ENCODE results near the gene IRF4.

IRF4 gene

DNA sequence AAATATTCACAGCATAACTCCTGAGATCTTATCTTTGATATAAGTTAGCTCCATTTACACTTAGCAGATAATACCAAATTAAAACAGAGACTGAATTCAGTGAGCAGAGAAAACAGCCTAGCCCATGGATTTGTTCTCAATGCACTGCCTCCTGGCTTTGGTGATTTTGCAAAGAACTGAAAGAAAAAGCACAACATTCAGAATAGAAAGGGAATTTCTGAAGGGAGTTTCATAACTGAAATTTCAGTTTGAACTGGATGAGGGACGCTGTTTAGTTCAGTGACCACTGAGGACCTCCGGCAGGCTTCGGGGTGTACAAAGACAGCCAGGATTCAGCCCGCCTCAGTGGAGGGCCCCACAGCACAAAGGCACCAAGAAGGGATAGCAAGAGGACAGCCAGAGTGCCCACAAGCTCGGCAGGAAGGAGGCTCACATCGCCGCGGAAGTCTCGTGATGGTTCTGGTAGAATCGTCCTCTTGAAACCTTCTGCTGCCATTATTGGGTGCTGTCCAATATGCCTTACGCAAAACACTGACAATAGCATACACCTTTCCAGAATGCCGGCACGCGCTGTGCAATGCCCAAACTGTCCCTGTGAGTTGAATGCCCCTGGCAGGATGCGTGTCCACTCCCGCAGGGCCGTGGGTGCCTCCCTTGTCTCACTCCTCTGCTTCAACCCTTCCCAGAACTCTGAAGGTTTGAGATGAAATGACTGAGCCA lies 9.7 kb upstream of the IRF4 start:
- DNase-seq (ENCODE audit: low read depth in 2 of 2), result no peak

DNA sequence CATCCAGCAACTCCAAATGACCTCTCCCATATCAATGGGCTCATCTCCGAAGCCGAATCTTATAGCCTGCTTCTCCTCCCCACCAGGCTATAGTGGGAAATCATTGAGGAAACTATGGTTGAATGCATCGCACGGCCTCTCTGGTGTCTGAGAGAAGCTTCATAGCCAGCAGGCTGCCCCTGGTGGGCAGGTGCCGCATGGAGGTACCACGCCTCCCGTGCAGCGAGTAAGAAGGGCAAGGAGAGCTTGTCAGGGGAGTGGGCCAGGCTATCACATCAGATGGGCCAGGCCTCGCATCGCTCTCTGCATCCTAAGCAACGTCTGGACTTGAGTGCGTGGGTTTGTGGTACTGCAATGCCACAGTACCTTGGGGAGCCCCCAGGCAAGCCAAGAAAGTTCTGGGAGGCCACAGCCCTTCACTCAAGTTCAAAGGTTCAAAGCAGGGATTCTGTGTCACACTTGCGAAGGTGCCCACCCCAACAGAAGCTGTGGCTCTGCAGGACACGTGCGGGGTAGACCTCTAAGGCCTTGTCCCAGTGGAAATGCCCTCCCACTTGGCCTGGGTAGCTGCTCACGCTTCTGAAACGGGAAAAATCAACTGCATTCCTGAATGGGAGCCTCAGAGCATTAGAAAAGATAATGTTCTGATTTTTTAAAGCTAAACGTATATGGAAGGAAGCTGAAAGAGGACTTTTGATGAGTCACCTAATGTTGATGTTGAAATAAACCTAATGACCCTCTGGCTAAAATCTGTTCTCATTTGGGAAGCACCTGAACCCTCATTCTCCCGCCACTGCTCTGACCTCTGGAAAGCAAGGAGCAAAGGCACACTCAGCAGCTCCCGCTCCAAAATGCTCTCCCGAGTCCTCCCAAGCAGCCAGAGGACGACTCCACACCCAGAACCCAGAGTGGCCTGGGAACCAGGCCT lies 8.4 kb upstream of the IRF4 start:
- DNase-seq (ENCODE audit: low read depth in 2 of 2), result no peak

DNA sequence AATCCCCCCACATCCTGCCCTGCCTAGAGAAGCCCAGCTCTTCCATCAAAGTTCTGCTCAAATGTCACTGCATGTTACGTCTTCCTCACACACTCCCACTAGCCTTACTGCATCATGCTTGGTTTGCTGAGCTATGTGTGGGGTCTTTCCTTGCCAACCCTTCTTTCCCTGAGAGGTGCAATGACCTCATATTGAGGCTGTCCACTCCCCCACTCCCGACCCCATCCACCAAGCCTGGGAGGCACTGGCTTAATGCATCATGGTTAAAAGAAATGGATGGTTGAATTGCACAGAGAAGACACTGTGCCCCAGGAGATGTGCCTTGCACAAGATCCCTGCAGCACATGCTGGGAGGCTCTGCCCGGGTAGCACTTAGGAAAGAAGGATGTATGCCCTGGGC lies 7.7 kb upstream of the IRF4 start:
- no peak for DNase-seq (ENCODE audit: low read depth in 2 of 2)

DNA sequence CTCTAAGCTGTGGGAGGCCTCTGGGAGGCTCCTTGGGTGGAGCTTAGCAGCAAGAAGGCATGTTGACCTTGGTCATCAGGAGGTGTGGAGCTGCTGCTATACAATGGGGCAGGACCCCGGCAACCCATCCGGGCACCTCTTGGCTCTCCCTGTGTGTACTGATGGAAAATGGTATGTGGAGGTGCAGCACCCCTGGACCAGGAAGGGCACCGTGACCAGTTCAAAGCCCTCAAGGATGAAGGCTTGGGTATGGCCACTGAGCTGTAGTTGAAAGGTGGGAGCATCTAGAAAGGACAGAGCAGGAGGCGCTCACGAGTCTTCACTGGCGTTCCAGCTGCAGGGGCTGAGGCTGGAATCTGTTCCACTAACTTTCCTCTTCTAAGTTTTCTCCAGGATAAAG lies 6.7 kb upstream of the IRF4 start:
- DNase-seq (ENCODE audit: low read depth in 2 of 2), result no peak

DNA sequence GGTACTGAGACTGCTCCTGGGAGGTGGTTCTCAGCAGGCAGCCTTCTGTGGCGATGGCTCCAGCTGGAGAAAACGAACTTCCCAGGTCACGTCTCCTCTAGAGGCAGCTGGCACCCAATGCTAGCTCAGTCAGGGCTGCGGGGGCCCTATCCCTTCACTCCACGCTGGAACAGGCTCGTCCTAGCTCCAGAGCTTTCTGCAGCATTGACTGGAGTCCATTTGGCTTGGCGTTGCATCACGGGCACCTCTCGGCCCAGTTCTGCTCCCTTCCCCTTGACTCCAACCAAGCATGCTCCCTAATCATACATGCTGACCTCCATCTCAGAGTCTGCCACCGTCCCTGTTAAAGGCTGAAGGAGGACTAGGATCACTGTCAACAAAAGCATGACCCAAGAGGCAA lies 5.9 kb upstream of the IRF4 start:
- no peak for DNase-seq (ENCODE audit: low read depth in 2 of 2)

DNA sequence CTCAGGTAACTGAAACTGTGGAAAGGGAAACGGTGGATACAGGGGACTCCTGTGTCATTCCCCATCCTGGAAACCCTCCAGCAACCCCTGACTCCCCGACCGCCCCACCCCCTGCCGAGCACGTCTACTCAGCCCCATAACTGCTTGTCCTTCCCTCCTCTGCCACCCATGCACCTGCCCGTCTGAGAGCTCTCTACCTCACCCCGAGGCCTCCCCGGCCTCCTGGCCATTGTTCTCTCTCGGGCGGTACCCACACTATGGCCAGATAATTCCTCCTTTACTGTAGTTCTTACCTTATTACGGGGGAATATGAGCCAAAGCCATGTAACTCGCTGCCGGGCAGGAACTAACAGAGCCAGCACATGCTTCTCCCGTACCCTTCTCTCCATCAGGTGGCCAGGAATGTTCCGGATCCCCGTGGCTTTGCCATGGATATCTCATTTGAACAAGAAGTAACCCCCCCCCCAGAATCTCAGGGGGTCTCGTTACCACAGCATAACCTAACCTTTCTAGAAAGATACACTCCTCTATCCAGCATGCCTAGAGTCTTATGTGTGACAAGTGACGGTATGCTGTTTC lies 4.8 kb upstream of the IRF4 start:
- DNase-seq (ENCODE audit: low read depth in 2 of 2), result no peak

DNA sequence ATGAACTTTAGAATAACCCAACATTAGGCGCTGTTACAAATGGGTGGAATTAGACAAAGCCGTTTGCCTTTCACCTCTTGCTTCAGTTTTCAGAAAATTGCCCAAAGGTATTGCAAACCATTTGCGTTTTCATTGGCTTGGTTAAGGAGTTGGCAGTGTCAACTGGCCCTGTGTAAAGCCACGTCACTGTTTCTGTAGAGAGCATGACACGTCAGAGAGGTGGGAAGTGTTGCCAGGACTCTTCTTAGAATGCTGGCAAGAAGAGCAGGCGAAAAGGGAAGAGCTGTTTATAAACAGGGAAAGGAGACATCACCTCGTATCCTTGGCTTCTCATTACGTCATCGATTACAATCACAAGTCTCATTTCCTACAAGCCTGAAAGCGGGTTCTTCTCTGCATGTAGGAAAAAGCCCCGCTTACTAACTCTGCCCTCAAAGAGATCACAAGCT lies 4.2 kb upstream of the IRF4 start:
- DNase-seq (ENCODE audit: low read depth in 2 of 2), result no peak

DNA sequence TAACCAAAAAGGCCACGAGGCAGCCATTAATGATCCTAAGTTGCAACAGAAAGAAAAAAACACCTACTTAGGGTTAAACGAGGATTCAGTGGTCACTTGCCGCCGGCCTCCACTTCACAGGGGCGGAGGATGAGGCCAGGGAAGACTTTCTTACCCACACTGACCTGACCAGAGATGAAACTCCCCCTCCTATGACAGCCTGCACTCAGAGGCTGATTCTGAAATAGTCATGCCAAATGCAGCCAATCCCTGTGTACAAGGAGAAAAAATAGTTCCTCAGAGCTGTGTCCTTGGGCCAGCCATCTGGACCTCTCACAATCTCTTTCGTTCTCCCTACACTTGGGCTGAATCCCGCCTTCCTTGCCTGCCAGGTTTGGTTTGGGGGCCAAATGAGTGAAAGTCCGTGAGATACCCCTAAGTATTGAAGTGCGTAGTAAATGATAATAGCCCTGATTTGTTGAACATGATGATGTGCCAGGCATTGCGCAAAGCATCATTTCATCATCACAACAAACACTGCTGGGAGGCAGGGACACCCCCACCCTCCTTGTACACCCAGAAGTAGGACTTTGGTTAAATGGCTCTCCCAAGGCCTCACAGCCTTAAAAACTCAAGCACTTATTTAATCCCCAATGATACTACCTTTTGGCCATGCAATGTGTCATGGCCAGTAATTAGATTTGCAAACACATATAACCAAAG lies 3.2 kb upstream of the IRF4 start:
- no peak for DNase-seq (ENCODE audit: low read depth in 2 of 2)

DNA sequence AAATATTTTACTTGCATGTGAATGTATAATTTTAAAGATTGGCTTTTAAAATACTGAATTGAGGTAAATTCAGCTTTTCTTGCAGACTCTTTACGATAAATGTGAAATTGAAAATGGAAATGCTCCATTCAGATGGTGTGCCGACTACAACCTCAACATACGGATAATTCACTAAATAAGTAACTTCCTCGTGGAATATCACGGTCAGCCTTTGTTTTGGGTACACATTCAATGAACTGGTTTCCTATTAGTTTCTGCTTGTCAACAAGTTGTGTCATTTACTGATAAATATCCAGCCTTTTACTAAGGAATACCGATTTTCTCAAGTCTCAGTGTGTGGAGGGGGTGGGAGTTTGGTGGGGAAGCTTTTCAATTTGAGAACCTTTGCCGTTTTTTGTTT lies 2.4 kb upstream of the IRF4 start:
- DNase-seq (ENCODE audit: low read depth in 2 of 2), result no peak

DNA sequence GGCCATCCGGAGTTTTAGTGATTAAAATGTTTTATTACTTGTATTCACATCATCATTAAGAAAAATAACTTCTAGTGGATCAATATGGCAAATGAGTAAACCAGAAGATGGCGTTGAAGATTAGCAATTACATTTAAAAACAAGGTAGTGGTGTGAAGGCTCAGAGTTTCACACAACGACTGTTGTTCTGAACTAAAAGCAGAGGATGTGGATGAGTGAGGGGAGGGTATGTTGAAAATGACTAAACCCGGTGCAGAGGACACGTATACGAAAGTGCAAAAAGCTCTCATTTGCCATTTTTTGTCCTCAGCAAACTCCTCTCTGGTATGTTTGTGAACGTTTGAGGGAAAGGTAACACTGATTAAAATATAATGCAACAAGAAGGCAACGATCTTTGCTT lies 1.9 kb upstream of the IRF4 start:
- DNase-seq (ENCODE audit: low read depth in 2 of 2), result no peak

DNA sequence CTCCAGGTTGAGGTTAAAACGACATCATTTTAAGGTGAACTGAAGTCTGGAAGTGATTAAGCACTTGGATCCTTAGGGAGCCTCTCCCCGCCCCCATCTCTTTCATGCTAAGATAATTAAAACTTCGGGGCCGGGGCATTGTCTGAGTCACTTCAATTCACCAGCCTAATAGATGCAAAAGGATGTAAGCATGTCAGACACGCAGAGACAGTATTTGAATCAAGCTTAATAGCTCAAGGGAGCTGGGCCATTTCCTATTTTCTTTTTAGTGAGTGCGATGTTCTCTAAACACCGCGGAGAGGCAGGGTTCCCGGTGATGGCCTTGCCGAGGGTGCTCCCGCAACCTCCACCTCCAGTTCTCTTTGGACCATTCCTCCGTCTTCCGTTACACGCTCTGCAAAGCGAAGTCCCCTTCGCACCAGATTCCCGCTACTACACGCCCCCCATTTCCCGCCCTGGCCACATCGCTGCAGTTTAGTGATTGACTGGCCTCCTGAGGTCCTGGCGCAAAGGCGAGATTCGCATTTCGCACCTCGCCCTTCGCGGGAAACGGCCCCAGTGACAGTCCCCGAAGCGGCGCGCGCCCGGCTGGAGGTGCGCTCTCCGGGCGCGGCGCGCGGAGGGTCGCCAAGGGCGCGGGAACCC lies 516 bp upstream of the IRF4 start:
- no peak for DNase-seq (ENCODE audit: low read depth in 2 of 2)

DNA sequence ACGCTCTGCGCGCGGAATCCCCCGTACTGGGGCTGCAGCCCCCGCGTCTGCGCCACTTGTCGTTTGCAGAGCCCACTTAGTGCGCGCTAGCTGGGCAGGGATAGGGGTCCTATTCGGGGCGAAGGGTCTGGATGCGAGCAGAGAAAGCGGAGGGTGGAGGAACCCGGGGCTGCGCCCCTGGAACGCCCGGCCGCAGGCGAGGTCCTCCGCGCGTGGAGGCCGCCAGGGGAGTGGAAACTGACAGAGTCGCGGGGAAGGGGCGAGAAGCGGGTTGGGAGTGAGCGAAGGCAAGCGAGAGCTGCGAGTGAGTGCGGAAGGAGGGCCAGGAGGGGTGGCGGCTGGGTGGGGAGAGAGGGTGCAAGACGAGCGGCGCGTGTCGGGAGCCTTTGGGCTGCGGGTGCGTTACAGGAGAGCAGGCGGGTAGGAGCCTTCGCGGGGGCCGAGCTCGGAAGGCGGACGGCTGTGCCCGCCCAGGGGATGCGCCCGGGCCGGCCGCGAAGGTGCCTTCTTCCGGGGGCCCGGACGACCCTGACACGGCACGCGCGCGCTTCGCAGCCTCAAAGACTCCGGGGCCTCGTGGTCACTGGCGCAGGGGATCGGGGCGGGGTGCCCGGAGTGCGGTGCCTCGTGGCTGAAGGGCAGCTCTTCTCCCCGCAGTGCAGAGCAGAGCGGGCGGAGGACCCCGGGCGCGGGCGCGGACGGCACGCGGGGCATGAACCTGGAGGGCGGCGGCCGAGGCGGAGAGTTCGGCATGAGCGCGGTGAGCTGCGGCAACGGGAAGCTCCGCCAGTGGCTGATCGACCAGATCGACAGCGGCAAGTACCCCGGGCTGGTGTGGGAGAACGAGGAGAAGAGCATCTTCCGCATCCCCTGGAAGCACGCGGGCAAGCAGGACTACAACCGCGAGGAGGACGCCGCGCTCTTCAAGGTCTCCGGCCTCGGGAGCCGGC lies 1.2 kb downstream of the IRF4 start:
- no peak for DNase-seq (ENCODE audit: low read depth in 2 of 2)

DNA sequence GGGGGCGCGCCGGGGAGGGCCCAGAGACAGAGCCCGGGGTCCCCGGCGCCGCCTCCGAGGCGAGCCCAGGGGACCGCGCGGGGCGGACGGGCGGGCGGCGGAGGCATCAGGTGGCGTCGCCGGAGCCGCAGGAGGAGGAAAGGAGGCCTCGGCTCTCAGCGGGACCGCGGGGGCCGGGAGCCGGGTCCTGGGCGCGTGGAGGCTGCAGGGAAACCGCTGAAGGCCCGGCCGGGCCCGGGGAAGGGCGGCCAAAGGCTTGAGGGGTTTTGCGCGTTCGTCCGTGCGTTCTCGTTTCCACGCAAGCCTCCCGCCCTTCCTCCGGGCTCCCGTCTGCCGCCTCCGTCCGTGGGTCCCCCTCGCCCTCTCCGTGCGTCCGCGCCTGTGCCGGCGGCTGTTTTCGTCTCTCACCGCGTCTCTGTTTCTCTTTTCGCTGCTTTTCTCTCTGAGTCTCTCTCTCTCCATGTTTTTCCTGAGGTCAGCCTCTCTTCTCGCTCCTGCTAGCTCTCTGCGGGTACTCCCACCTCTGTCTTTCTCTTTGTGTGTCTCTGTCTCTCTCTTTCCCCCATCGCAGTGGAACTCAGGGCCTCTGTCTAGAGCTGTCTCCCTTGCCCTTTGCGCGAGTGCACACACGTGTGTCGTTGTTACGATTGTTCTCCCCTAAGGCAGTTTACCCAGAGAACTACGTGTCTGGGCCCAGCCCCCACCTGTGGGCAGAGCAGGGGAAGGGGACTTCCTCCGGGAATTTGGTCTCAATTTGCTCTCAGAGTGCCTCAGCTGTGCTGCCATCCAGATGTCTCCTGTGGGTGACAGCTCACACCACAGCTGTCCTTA lies 2.1 kb downstream of the IRF4 start:
- no peak for DNase-seq (ENCODE audit: low read depth in 2 of 2)

DNA sequence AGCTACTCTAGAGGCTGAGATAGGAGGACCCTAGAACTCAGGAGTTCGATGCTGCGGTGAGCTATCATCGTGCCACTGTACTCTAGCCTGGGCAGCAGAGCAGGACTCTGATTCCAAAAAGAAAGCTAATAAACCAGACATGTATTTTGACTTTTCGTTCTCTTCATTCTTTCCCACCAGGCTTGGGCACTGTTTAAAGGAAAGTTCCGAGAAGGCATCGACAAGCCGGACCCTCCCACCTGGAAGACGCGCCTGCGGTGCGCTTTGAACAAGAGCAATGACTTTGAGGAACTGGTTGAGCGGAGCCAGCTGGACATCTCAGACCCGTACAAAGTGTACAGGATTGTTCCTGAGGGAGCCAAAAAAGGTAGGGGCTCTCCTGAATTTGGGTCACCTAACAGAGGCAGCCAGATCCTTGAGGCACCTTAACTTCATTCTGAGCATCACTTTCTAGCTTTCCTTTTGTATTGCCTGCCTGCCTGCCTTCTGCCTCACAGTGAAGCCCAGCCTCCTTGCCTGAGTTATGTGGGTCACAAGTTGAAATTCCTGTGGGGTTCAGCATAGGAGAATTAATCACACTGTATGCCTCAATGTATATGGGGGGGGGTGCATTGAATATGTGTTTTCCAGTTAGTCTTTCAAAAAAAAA lies 3.2 kb downstream of the IRF4 start:
- no peak for DNase-seq (ENCODE audit: low read depth in 2 of 2)

DNA sequence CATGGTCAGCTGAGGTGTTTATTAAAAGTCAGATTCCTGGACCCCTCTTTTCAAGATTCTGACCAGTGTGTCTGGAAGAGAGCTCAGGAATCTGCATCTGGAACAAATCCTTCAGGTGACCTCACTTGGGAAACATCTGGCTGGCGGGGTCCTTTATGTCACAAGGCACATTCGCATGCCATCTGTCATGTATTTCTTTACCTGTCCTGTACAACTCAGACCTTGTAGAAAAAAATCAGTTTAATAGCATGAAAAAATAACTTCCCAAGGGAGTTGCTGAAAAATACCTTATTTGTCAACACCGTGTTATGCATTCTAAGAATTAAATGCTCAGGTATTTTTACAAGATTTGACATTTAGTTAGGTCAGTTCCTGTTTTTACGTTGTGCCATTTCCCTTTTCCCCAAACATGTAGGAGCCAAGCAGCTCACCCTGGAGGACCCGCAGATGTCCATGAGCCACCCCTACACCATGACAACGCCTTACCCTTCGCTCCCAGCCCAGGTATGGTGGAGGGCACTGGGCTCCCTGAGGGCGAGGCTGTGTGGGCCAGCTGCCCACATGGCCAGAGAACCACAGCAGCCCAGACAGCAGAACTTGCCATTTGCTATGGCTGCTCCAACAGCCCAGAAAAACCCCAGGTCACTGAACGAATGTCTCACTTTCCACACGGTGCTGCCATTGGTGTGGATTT lies 4.0 kb downstream of the IRF4 start:
- no peak for DNase-seq (ENCODE audit: low read depth in 2 of 2)

DNA sequence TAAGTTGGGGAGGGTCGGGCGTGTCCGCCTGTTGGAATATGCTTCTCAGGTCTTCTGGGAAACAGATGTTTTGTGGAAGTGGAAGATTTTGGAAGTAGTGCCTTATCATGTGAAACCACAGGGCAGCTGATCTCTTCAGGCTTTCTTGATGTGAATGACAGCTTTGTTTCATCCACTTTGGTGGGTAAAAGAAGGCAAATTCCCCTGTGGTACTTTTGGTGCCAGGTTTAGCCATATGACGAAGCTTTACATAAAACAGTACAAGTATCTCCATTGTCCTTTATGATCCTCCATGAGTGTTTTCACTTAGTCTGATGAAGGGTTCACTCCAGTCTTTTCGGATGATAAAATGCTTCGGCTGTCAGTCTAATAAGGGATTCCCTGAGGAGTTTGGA lies 4.6 kb downstream of the IRF4 start:
- DNase-seq (ENCODE audit: low read depth in 2 of 2), result no peak

DNA sequence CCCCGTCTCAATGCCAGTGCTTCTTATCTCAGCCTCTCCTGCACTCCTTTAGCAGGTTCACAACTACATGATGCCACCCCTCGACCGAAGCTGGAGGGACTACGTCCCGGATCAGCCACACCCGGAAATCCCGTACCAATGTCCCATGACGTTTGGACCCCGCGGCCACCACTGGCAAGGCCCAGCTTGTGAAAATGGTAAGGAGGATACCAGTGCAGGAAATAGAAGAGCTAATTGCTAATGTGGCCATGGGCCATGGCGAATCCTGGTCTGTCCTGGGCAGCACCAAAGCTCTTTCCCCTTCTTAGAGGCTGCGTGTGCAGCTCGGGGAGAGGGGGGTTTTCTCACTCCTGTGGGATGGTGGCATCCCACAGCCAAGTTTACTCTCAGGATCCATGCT lies 5.5 kb downstream of the IRF4 start:
- DNase-seq (ENCODE audit: low read depth in 2 of 2), result no peak

DNA sequence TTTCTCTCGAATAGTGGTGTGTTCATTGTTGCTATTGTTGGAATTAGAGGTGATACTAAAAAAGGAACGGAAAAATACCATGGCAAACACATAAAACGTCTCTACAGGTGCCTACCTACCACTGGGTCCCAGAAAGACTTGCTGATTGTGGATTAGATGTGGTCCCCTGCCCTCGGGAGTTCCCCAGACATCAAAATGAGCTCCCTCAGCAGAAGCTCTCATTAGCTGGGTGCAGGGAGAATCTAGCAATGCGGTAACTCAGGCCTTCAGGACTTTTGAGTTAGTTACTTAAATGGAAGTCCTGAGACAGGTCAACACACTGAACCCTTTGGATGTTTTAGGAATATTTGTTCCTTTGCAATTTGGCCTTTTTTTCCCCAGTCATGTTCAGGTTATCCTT lies 6.1 kb downstream of the IRF4 start:
- DNase-seq (ENCODE audit: low read depth in 2 of 2), result no peak

DNA sequence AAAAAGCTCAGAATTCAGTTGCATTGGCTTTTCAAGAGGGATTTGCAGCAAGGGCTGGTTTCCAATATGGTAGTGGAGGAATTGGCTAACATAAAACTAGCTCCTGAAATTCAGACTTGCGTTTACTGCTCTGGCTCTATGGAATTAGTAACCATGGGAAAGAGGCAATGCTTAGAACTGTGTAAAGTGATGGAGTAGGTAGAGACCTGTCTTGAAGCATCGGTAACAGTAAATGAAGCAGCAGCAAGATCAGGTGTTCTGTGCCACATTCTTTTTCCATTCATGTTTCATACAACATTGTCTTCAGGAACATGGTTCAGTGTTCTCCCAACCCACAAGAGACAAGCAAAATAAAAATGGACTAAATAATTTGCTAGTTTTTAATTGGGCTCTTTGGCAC lies 6.5 kb downstream of the IRF4 start:
- no peak for DNase-seq (ENCODE audit: low read depth in 2 of 2)
